Measurements from ENCODE around the gene RRAGC.
"Not testable (repeated sequence)": the region's sequence is repeated elsewhere in the genome, so short reads cannot be mapped to it uniquely, and the experiment has no call there.

RRAGC gene

DNA sequence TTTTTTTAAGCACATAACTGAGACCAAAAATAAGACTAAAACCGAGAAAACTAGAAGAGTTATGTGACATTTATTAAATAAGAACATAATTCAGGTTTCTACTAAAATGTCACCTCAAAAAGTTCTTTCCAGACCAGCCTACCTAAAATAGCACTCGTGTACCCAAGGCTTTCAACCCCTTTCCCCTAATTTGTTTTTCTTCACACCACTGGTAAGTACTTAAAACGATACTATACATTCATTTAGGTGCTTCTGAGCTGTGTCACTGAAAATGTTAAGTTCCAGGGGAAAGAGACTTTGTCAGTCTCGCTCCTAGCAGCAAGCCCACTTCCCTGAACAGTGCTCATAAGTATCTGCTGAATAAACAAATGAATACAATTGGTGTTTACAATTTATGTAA lies 6.8 kb downstream of the RRAGC start:
- no peak for DNase-seq

DNA sequence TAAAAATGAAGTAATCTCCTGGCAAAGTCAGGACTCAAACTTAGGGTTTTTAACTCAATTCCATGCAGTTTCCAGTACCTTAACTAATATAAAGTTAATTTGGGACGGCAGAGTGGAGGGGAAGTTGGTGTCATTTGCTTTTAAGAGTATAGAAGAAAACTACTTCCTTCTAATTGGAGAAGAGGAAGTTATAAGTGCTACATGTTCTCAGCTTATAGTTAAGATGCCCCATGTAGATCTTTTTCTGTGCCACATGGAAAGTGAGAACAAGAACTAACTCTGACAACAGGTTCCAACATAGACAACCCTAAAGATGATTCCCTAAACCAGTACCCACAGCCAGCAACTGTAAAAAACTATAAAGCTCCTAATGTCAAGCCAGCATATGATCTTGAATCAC lies 11.5 kb downstream of the RRAGC start:
- DNase-seq: peak; percentile 80 to 92

DNA sequence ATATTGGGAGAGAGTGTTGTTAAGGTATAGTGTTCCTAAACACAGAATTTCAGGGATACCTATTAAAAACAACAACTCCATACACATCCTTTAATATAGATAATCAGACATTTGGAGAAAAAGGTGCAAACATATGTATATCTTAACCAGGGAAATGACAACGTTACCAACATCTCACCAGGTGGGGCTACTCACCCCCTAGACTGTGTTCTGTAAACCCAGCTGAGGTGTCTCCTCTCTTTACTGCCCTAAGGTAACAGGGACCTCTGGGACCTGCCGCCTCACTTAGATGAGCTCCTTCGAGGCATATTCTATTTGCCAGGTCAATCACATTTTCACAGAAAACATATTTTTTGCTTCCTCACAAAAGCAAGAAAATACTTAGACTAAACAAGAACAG lies 13.4 kb downstream of the RRAGC start:
- DNase-seq: no peak

DNA sequence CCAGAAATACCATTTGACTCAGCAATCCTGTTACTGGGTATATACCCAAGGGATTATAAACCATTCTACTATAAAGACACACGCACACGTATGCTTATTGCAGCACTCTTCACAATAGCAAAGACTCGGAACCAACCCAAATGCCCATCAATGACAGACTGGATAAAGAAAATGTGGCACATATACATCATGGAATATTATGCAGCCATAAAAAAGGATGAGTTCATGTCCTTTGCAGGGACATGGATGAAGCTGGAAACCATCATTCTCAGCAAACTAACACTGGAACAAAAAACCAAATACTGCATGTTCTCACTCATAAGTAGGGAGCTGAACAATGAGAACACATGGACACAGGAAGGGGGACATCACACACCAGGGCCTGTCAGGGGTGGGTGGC lies 14.5 kb downstream of the RRAGC start:
- DNase-seq: not testable (repeated sequence)

GRCh38 chr1:38840281-38840680 lies 19.3 kb downstream of the RRAGC start:
- DNase-seq: no peak

DNA sequence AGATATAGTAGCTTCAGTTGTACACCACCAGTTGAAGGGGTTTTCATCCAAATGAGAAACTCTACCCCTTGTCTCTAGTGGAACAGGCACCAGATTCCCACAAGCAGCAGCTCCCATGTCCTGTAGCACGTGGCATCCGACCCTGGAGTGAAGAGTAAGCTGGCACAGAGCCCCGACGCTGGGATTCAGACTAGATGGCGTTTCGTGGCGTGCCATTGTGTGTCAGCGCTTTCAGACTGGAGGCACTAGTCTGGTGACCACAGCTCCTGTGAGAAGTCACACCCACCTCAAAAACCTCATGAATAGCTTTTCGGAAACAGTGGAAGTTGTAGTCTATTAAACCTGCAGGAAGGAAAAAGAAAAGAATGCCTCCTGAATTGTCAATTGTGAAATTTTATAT lies 20.2 kb downstream of the RRAGC start:
- no peak for DNase-seq

- DNase-seq: not testable (repeated sequence)
These were observed 23.3 kb downstream of the RRAGC start for GRCh38 chr1:38836316-38836715.

- peak; percentile 79 to 88 for DNase-seq
These were observed 24.4 kb downstream of the RRAGC start for GRCh38 chr1:38834937-38835827.

- peak; percentile 82 to 85 for DNase-seq
These were observed 25.3 kb downstream of the RRAGC start for GRCh38 chr1:38834221-38834782.

- no peak for DNase-seq
These were observed 26.4 kb downstream of the RRAGC start for GRCh38 chr1:38833146-38833545.

GRCh38 chr1:38832370-38832734 lies 27.2 kb downstream of the RRAGC start:
- DNase-seq: no peak

DNA sequence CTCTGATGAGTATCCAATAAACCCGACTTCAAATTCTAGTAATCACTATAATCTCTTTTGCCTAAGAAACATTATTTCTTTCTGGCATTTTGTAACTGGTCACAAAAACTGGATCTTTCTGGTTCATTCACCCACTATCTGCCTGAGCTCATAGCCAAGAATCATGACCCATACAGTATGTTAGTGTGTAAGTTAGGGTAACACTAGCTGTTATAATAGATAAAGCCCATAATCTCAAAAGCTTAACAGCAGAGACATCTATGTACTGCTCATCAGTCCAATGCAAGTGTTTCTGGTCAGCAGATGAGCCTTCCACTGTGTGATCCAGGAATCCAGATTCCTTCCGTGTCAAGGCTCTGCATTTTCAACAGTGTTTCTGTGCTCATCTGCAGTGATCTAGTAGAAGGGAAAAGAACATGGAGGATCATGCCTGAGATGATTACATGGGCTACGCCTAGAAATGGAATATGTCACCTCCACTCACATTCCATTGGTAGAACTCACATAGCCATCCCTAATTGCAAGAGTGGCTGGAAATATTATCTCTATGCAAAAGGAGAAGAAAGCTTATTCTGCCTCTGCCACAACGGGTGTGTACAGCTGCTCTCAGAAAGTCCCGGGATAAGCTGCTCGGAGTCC lies 27.7 kb downstream of the RRAGC start:
- no peak for DNase-seq

- no peak for DNase-seq
These were observed 30.2 kb downstream of the RRAGC start for GRCh38 chr1:38829368-38829767.

- DNase-seq: no peak
These were observed 32.3 kb downstream of the RRAGC start for GRCh38 chr1:38827318-38827717.

- no peak for DNase-seq
These were observed 32.7 kb downstream of the RRAGC start for GRCh38 chr1:38826886-38827285.

- no peak for DNase-seq
These were observed 33.3 kb downstream of the RRAGC start for GRCh38 chr1:38826262-38826661.

- no peak for DNase-seq
These were observed 38.7 kb downstream of the RRAGC start for GRCh38 chr1:38820860-38821259.

- no peak for DNase-seq
These were observed 40.1 kb downstream of the RRAGC start for GRCh38 chr1:38819516-38819915.

DNA sequence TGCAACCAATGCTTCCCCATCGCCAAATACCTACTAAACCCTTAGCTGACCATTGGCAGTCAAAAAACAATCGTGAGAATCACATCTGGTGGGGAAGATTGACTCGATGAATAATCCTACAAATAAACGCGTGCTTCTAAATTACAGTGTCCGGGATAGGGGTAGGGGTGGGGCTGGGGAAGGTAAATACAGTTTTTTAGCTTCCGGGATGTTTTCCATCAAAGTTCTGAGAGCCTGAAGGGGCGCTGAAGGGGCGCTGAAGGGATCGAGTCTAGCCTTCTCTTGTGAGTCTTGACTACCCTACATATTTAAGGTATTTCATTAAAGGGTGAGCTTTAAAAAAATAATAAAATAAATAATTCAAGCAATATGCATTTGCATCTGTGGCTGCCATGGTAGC lies 40.5 kb downstream of the RRAGC start:
- DNase-seq: no peak

DNA sequence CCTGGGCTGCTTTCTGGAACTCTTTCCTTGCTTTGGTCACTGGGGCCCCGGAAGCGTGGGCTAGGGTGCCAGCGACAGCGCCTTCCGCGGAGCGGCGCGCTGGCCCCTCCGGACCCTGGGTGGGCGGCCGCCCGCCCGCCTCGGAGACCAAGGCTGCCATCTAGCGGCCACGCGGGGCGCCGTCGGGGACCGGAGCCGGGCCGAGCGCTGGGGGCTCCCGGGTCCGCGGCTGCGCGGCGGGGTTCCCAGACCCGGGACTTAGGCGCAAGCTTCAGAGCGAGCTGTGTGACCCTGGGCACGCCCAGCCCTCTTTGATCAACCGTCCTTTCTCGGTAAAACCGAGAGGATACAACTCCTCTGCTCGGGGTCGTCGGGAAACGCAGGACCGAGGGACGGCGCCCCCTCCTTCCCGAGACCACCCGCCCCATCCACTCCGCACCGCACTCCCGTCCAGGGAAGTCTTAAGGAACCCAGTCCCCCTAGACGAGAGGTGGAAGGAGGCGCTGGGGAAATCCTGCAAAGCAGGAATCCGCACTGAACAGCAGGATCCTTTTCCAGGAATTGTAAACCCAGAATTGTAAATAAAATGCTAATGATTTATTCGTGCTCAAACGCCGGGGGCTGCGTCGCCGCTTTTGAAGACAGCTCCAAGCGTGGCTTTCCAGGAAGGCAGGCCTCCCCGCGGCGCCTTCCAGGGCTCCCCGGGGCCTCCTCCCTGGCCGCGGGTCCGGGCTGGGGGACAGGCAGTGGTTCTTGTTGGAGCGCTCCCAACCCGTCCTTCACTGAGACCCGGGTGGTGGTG lies 41.2 kb downstream of the RRAGC start:
- DNase-seq: no peak

DNA sequence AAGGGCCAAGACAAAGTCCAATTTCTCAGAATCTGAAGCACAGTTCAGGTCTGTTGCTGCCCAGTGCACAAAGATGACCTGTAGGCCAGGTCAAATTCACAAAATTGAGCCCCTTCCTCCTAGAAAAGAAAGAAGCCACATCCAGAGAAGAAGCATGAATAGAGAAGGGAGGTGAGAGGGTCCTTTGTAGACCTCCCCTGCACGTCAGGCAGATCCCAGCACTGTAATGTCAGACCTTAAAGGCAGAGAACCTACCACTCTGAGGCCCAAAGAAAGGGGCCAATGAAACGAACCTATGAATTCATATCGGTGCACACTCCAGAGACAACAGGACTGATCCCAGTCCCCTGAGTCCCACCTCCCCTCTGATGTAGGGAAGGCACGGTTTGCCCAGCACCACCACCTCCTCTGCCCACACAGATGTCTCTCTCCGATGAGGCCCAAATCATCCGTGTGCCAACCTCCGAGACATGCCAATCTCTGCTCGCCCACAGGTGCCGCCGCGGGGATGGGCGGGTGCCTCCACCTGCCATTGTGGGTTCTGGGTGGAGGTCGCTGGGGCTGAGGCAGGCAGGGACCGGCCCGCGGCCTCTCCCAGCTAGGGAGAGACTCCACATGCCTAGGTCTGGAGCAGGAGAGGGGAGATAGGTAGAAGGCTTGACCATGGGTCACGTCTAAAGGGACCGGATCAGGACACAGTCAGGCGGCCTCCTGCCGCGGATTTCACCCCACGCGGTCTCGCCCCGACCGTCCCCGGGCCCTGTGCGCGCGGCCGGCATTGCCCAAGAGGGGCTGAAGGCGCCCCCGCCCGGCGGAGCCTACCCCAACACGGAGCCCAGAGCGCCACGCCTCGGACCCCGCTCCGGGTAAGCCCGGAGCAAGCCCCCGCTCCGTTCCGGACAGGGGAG lies 42.1 kb downstream of the RRAGC start:
- DNase-seq: no peak

All from AML-193 (cell line).